GM18526 (cell line): ENCODE data around the gene TLE2.

ENCODE experiments used
- POLR2A ChIP-seq: IDR thresholded peaks from 3 replicates; pipeline ENCODE4 v1.6.1; 2011; ENCODE audit not compliant: insufficient read length; ENCODE audit errors: extremely low read depth

The TLE2 gene

GRCh38 chr19:3029065-3029923, at the start of gene TLE2:
TLE2 (minus strand) TSS chr19:3029280; CDS start chr19:3028904, 376 bp downstream.
- no peak for TF ChIP-seq POLR2A

- no peak for TF ChIP-seq POLR2A
Measured at GRCh38 chr19:3075605-3076431, 46.7 kb upstream of the TLE2 start.

- no peak for TF ChIP-seq POLR2A
Measured at GRCh38 chr19:3073931-3074595, 45.0 kb upstream of the TLE2 start.

DNA sequence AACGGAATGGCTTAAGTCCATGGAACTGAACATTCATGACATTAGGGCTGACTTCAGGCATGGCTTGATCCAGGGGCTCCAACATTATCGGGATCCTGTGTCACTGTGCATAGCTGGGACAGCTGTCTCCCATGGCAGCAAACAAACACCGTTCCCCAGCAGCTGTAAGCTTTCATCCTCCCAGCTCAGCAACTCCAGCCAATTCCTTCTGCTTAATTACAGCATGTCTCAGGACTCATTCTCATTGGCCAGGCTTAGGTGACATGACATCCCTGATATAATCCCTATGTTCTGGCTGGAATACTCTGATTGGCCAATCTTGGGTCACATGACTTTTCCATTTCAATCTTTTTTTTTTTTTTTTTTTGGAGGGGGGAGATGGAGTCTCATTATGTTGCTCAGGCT, 44.1 kb upstream of the TLE2 start:
- no peak for TF ChIP-seq POLR2A

GRCh38 chr19:3071768-3072167, 42.7 kb upstream of the TLE2 start:
- no peak for TF ChIP-seq POLR2A

DNA sequence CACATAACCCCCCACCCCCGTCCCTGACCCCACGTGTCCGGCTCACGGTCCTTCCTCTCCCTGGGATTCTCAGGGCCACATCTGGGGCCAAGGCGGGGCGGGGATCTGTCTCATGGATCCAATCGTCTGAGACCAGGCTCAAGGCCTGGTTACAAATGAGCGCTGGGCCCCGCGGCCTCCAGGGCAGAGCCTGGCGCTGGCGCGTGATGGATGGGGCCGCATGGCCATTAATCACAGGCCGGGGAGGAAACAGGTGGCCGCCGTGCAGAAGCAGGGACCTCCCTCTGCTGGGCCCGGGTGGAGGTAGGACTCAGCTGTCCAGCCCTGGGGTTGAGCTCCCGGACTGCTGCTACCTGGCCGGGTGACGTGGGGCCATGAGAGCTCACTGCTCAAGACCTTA, 39.0 kb upstream of the TLE2 start:
- no peak for TF ChIP-seq POLR2A

DNA sequence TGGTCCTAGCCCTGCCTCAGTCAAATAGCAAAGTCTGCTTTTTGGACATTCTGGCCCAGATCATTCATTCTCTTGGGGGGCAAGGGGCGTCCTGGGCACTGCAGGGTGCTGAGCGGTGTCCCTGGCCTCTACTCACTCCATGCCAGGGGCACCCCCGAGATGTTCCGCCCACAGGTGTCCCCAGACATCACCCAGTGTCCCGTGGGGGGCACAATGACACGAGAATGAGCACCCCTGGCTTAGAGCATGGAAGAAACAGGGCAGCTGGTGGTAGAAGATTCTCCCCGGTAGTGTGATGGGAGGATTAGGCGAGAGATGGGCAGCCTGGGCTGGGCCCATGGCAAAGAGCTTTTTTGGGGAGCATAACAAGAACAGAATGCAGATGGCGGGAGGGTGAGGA, 38.5 kb upstream of the TLE2 start:
- no peak for TF ChIP-seq POLR2A

DNA sequence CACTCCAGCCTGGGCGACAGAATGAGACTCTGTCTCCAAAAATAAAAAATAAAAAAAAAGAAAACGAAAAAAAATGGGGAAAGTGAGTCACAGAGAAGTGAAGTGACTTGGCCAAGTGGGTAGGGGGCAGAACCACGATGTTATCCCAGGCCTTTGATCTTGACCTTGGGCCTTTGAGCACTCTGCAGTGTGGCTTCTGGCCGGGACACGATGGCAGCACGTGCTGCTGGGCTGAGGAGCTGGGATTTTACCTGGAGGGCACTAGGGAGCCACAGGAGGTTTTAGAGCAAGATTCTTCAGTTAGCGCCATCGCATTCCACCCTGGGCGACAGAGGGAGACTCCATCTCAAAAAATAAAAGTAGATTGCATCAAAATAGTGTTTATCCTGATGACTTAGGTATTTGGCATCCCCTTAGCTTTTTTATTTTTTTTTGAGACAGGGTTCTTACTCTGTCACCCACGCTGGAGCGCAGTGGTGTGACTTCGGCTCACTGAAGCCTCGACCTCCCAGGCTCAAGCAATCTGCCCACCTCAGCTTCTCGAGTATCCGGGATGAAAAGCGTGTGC, 37.5 kb upstream of the TLE2 start:
- TF ChIP-seq POLR2A: no peak

GRCh38 chr19:3065675-3066357, 36.7 kb upstream of the TLE2 start:
- peak; percentile 44 for TF ChIP-seq POLR2A

- no peak for TF ChIP-seq POLR2A
Measured at GRCh38 chr19:3064011-3064330, 34.9 kb upstream of the TLE2 start.

DNA sequence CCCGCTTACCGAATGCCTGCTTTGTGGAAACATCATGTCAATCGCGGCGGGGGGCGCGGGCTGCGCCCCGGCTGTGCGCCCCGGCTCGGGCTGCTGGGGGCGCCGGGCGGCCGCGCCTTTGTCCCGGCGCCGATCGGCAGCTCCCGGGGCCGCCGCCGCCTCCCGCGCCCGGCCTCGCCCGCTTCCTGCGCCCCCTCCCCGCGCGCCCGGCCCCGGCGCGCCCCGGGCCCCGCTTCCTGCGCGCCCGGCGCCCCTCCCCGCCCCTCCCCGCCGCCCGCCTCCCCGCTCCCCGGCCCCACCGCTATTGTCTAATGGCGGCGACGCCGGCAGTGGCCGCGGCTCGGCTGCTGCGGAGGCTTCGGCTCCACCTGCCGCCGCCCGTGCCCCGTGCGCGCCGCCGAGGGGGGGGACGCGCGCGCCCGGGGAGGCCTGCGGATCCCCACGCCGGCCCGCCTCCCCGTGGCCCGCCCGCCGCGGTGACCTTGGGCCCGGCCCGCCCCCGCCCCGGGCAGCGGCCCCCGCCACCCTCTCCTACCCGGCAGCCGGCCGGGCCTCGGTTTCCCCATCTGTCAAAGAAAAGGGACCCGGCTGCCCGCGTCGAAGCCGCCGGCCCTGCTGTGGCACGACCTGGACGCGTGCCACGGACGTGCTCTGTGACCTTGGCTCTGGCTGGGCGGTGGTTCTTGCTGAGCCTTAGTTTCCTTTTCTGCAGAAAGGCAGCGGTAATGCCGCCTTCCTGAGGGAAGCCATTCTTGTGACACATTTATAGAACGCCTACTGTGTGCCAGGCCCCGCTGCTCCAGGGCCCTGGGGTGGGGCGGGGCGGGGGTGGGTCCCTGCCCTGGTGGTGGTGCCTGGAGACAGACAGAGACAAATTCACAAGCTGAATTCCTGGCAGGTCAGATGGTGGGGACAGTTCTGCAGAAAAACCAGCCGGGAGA, 33.4 kb upstream of the TLE2 start, which contains the start of gene TLE5:
TLE5 (minus strand) TSS at position 331 of the 941 bp plus-strand sequence; CDS start at position 36, 295 bp downstream.
- TF ChIP-seq POLR2A: peak; percentile 38

DNA sequence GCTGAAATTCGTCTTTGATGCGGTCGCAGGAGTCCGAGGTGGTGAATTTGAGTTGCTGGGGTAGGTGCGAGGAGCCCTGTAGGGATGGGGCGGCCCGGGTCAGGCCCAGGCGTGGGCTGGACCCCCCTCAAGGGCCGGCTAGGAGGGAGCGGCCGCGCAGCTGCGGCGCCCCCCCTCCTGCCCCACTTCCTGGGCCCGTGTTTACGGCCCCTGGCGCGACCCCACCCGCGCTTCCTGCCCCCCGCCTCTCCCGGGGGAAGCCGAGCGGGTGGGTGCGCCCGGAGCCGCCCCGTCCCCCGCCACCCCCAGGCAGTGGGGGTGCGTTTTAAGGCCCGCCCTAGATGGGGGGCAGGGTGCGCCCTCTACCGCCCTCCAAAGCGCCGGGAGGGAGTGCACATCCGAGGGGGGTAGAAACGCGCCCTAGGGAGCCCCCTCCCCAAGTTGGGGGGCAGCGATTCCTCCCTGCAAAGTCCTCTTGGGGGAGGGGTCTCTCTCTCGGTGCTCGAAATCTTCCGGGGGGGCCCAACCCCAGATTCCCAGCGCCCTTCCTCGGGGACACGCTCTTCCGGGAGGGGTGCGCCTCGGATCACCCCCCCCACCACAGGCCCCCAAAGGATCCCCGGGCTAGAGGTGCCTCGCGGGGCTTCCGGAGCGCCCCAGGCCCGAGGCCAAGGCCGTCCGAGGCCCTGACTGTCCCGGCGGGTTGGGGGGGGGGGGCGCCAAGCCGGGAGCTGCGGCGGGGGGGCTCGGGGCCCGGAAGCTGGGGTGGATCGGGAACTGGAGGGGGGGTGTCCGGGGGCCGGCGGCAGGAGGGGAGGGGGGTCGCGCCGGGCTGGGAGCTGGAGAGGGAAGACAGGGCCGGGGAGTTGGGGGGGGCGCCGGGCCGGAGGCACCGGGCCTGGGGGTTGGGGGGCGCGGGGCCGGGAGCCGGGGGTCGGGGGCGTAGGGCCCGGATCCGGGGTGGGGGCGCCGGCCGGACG, 32.4 kb upstream of the TLE2 start:
- TF ChIP-seq POLR2A: peak; percentile 48

- TF ChIP-seq POLR2A: no peak
Measured at GRCh38 chr19:3060857-3061181, 31.7 kb upstream of the TLE2 start.
